SK-N-SH treated with all-trans-retinoic acid at 6 μM for 48 hours (cell line): ENCODE data around the gene LLGL2.

Experiments
- CREB5 ChIP-seq: fragments of 250-450 bp; sonication (Bioruptor Pico); IDR thresholded peaks from 2 replicates; pipeline ENCODE4 v1.5.1; 2020; ENCODE audit warnings: low read depth, mild to moderate bottlenecking, moderate library complexity
- CSRNP3 ChIP-seq: fragments of 250-450 bp; sonication (Bioruptor Pico); IDR thresholded peaks from 2 replicates; pipeline ENCODE4 v1.5.1; 2021; ENCODE audit warnings: mild to moderate bottlenecking, moderate library complexity

GRCh38 chr17:75507733-75508719, 17.5 kb upstream of the LLGL2 start:
- no peak for TF ChIP-seq CSRNP3 (CRISPR knock-in tag)
- no peak for TF ChIP-seq CREB5 (CRISPR knock-in tag)
